TTC549 (cell line): ENCODE data around the gene ZNF423.

Experiments
- FAIRE-seq: peaks from 2 replicates; lab custom pipeline; 2012; peaks lifted over from hg19 to GRCh38; lab: Jason Lieb, UNC

Gene ZNF423

GRCh38 chr16:49663081-49664065 lies 192.5 kb downstream of the ZNF423 start:
- no peak for FAIRE-seq

- FAIRE-seq = no peak
Measured at GRCh38 chr16:49662569-49662968, 193.3 kb downstream of the ZNF423 start.

- FAIRE-seq = no peak
Measured at GRCh38 chr16:49661465-49662187, 194.3 kb downstream of the ZNF423 start.

- no peak for FAIRE-seq
Measured at GRCh38 chr16:49660626-49661025, 195.3 kb downstream of the ZNF423 start.

GRCh38 chr16:49659356-49659755 lies 196.6 kb downstream of the ZNF423 start:
- FAIRE-seq = no peak

GRCh38 chr16:49658531-49658930 lies 197.4 kb downstream of the ZNF423 start:
- FAIRE-seq = no peak

DNA sequence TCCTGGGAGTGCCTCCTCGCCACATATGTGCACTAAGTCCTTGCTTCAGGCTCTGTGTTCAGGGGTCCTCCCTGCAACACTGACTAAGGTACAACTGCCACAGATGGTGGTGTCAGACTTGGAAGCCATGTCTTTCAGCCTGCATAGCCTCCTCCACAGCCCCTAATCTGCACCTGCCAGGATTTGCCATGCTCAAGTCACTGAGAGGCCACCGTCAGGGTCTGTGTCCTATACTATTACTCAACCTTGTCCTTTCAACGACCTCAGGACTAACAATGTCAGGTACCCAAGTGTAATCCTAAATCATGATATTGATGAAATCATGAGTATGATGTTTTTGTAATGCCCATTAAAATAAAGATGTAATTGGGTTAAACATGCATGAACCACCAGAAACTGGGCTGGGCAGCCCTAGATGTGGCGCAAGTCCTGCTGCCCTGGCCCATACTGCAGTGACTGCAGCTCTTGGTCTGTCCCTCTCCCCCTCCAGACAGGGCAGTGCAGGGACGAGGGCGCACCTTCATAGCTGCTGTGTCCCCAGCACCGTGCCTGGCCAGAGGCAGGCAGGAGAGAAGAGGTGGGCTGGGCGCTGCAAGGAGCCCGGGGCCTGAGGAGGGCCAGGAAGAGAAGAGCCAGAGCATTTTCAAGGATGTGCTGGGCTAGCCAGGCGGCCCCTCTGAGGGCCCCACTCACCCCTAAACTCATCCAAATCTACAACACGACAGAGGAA lies 198.0 kb downstream of the ZNF423 start:
- no peak for FAIRE-seq

DNA sequence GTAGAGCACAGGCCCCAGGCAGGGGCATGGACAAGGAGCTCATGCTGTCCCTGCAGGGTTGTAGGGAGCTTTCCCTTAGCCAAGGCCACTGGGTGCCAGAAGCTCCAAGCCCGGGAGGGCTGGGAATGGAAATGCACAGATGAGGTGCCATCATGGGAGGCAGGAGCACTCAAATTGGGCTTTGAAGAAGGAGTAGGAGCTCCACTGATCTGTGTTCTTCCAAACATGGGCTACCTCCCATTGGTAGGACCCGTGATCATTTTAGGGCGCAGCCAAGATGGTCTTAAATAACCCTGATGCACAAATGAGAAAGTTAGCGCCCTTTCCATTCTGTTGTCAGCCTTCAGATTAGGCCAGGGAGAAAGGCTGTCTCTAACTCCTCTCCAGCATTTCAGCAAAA lies 201.5 kb downstream of the ZNF423 start:
- no peak for FAIRE-seq

- no peak for FAIRE-seq
Measured at GRCh38 chr16:49653577-49653976, 202.3 kb downstream of the ZNF423 start.

DNA sequence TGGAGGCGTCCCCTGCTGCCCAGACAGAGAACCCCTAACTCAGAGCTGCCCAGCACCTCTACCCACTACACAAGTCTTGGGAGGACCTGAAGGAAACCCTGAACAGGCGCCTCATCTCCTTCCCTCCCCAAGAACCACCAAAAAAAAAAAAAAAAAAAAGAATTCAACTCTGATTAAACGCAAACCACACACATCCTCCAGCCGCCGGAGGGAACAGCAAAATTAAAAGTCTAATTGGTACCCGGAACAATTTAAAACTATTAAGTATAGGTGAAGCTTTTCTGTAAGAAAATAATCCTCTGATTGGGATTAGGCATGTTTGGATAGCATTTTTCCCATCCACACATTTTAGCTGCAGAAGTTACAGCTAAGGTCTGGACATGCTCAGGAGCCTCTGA lies 202.7 kb downstream of the ZNF423 start:
- FAIRE-seq = no peak

GRCh38 chr16:49652456-49653172 lies 203.3 kb downstream of the ZNF423 start:
- no peak for FAIRE-seq

GRCh38 chr16:49651996-49652395 lies 203.9 kb downstream of the ZNF423 start:
- no peak for FAIRE-seq

- no peak for FAIRE-seq
Measured at GRCh38 chr16:49651226-49651625, 204.7 kb downstream of the ZNF423 start.

DNA sequence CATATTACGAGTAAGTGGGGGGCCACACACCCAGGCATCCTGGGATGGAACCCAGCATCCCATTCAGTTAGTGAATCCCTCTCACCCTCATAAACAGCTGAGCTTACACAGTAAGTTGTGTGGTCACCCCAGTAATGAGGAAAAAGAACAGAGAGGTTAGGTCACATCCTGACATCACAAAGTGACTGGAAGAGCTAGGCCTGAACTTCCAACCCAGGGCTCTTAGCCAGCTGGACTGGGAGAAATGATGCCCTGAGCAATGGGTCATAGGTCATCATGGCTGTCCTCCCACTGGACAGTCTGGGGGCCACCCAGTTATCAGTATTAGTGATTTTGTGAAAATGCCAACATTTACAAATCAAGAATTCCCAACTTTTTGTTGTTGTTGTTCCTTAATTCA lies 205.3 kb downstream of the ZNF423 start:
- no peak for FAIRE-seq

- no peak for FAIRE-seq
Measured at GRCh38 chr16:49649013-49649765, 206.7 kb downstream of the ZNF423 start.

- no peak for FAIRE-seq
Measured at GRCh38 chr16:49647673-49648072, 208.2 kb downstream of the ZNF423 start.

- FAIRE-seq = no peak
Measured at GRCh38 chr16:49645263-49645662, 210.6 kb downstream of the ZNF423 start.

- no peak for FAIRE-seq
Measured at GRCh38 chr16:49644145-49644463, 211.8 kb downstream of the ZNF423 start.

GRCh38 chr16:49643429-49644144 lies 212.3 kb downstream of the ZNF423 start:
- FAIRE-seq = no peak

- FAIRE-seq = no peak
Measured at GRCh38 chr16:49641250-49641649, 214.7 kb downstream of the ZNF423 start.

- no peak for FAIRE-seq
Measured at GRCh38 chr16:49640581-49640980, 215.3 kb downstream of the ZNF423 start.
